A549 (cell line): Measurements from ENCODE around the gene NTN5. TPM values are rescaled to one million over a fixed set of nuclear protein-coding genes. Genes with fewer than 3 reads are reported as not detected.
"Not testable (repeated sequence)": the region's sequence is repeated elsewhere in the genome, so short reads cannot be mapped to it uniquely, and the experiment has no call there.

Source experiments
- ATAC-seq, 2 experiments: fragments of 200-7000 bp in 1 of 2; fragments of >200 bp in 1 of 2; cut with Nextera tagmentation in 1 of 2; cut with Tn5 transposase in 1 of 2; 3 replicates each; pipeline versions ENCODE4 v1.8.0 to v1.9.1; 2018 to 2020; ENCODE audit warnings: mild to moderate bottlenecking in 1 of 2, moderate library complexity in 1 of 2
- CTCF ChIA-PET: fragments of 300-600 bp; sonication (Branson Sonifier 250); formaldehyde crosslinking; extraction: SDS; loops from one replicate; lab custom pipeline; 2021; ENCODE audit warnings: antibody characterized with exemption, inconsistent platforms; lab: Yijun Ruan, JAX
- POLR2A ChIA-PET: fragments of 350-600 bp; formaldehyde crosslinking; extraction: SDS; loops from one replicate; lab custom pipeline; 2021; ENCODE audit warnings: antibody characterized with exemption, inconsistent platforms; lab: Yijun Ruan, JAX
- DNase-seq, 2 experiments: peaks; one replicate each; pipeline versions ENCODE4 v3.0.0 to v3.0.0-alpha.2; 2011 to 2016; ENCODE audit warnings: low read depth in 1 of 2, low spot score in 1 of 2
- FAIRE-seq: peaks from 2 replicates; lab custom pipeline; 2011; peaks lifted over from hg19 to GRCh38; lab: Jason Lieb, UNC
- H3K27ac ChIP-seq, 2 experiments: fragments of >200 bp; sonication (Bioruptor Twin); formaldehyde crosslinking; 3 replicates each; pipeline ENCODE4 v1.5.1; 2016 to 2017
- H3K4me1 ChIP-seq: fragments of >200 bp; sonication (Bioruptor Twin); formaldehyde crosslinking; 3 replicates; pipeline ENCODE4 v1.6.1; 2016
- H3K4me2 ChIP-seq: fragments of >200 bp; sonication (Bioruptor Twin); formaldehyde crosslinking; 3 replicates; pipeline ENCODE4 v1.6.1; 2016
- H3K4me3 ChIP-seq: fragments of >200 bp; sonication (Bioruptor Twin); formaldehyde crosslinking; 3 replicates; pipeline ENCODE4 v1.5.1; 2016
- H3K9me3 ChIP-seq: fragments of >200 bp; sonication (Bioruptor Twin); formaldehyde crosslinking; 3 replicates; pipeline ENCODE4 v1.6.1; 2016
- BCL3 ChIP-seq: fragments of >200 bp; sonication (Bioruptor Twin); formaldehyde crosslinking; IDR thresholded peaks from 3 replicates; pipeline ENCODE4 v1.6.1; 2016
- EHF ChIP-seq: fragments of 250-450 bp; sonication (Bioruptor Pico); IDR thresholded peaks from 2 replicates; pipeline ENCODE4 v1.5.0; 2020; ENCODE audit warnings: mild to moderate bottlenecking
- EHMT2 ChIP-seq: fragments of 200-600 bp; sonication (generic); IDR thresholded peaks from 2 replicates; pipeline ENCODE4 v1.6.1; 2016; ENCODE audit warnings: antibody characterized with exemption, low read depth, mild to moderate bottlenecking, moderate library complexity
- EP300 ChIP-seq, 2 experiments: fragments of >200 bp; sonication (Bioruptor Twin); formaldehyde crosslinking; IDR thresholded peaks; 2 replicates in 1 of 2; 3 replicates in 1 of 2; pipeline ENCODE4 v1.6.1; 2016 to 2017
- ESRRA ChIP-seq: fragments of 150-350 bp; IDR thresholded peaks from 2 replicates; pipeline ENCODE4 v1.6.1; 2014; ENCODE audit warnings: mild to moderate bottlenecking, low read length, borderline replicate concordance
- HMGXB4 ChIP-seq: fragments of 250-450 bp; sonication (Bioruptor Pico); IDR thresholded peaks from 2 replicates; pipeline ENCODE4 v1.5.0; 2021; ENCODE audit warnings: mild to moderate bottlenecking, moderate library complexity, borderline replicate concordance
- MAX ChIP-seq: IDR thresholded peaks from 2 replicates; pipeline ENCODE4 v1.6.1; 2012
- NR3C1 ChIP-seq: fragments of >200 bp; sonication (Bioruptor Twin); formaldehyde crosslinking; IDR thresholded peaks from 3 replicates; pipeline ENCODE4 v1.6.1; 2017
- POLR2AphosphoS2 ChIP-seq: conservative IDR thresholded peaks from 2 replicates; pipeline ENCODE4 v1.6.1; 2012; ENCODE audit warnings: low read length, improper control_type of control experiment, inconsistent platforms
- RARB ChIP-seq: fragments of 250-450 bp; sonication (Bioruptor Pico); IDR thresholded peaks from 2 replicates; pipeline ENCODE4 v1.8.0; 2021; ENCODE audit warnings: mild to moderate bottlenecking, moderate library complexity
- RFX5 ChIP-seq: fragments of 450-650 bp; IDR thresholded peaks from 2 replicates; pipeline ENCODE4 v1.7.1; 2014; ENCODE audit warnings: antibody characterized with exemption, mild to moderate bottlenecking, moderate library complexity
- TP53 ChIP-seq: fragments of 250-450 bp; sonication (Bioruptor Pico); IDR thresholded peaks from 2 replicates; pipeline ENCODE4 v1.5.0; 2021; ENCODE audit warnings: mild to moderate bottlenecking, moderate library complexity
- USF2 ChIP-seq: fragments of 450-650 bp; IDR thresholded peaks from 2 replicates; pipeline ENCODE4 v1.6.1; 2014; ENCODE audit warnings: antibody characterized with exemption
- ZC3H11A ChIP-seq: fragments of 450-650 bp; IDR thresholded peaks from 2 replicates; pipeline ENCODE4 v1.6.1; 2014; ENCODE audit warnings: antibody characterized with exemption, mild to moderate bottlenecking
- WGBS: methylation state at CpG from one replicate; pipeline ENCODE4 v1.1.6; 2017; ENCODE audit errors: missing lambda C conversion rate; 5-methylcytosine and 5-hydroxymethylcytosine counted together
- polyA plus RNA-seq, 4 experiments: library from polyadenylated mRNA; depleted of rRNA in 3 of 4; stranded (reverse); fragments of >200 nt; fragmentation: RNase III in 1 of 4; extraction: RNeasy Plus Mini Kit Qiagen cat#74134 plus additional on column Dnase treatment in 1 of 4; gene quantifications; 2 replicates in 3 of 4; 3 replicates in 1 of 4; pipeline ENCODE4 v1.2.3, GENCODE V29; 2011 to 2017

The NTN5 gene
- polyA plus RNA-seq, 2 of the 4 experiments (the other 2 are of a cell fraction) = 0.18 to 0.22 TPM

GRCh38 chr19:48659768-48660167 is 13.0 kb downstream of the NTN5 start:
- Histone ChIP-seq H3K4me3 (no peak overlapping the region), H3K27ac (no peak overlapping the region), H3K9me3 (no peaks in the 10 kb centered on the region), H3K4me1 (no peaks in the 10 kb centered on the region), H3K4me2 (no peak overlapping the region)
- WGBS = 76% methylated on average over 5 of the region's 5 CpGs
- ATAC-seq (no peak), FAIRE-seq (no peak), DNase-seq (peak in 1 of 2 experiments; percentile 61)
- ChIA-PET POLR2A (interaction anchor here (0.7 kb wide), 1 partner anchor 9 kb away, joined by 8 read pairs; no protein-coding TSS in a partner anchor), CTCF (interaction anchor here (0.7 to 5.7 kb wide), 7 partner anchors 14 to 182 kb away, joined by 3 to 29 read pairs (median 3); partner anchors contain the start of gene CA11)
- no peak for TF ChIP-seq ZC3H11A
- TF ChIP-seq NR3C1 = no peak
- TF ChIP-seq RFX5 = peak; percentile 97
- TF ChIP-seq EHF (CRISPR knock-in tag) = no peak

- POLR2A ChIA-PET = no interaction called here
- TF ChIP-seq BCL3 (no peak), HMGXB4 (CRISPR knock-in tag) (no peak), EHMT2 (no peak), USF2 (no peak), RARB (no peak), MAX (no peak), RFX5 (no peak), TP53 (CRISPR knock-in tag) (no peak), EP300 (IDR thresholded peaks at IDR 0.05) (no peak)
- no peaks in the 10 kb centered on the region for H3K4me1 ChIP-seq
- no peaks in the 10 kb centered on the region for H3K9me3 ChIP-seq
- CTCF ChIA-PET = interaction anchor here (0.7 to 5.7 kb wide), 7 partner anchors 10 to 179 kb away, joined by 3 to 29 read pairs (median 4); partner anchors contain the start of gene CA11
- H3K4me3 ChIP-seq = no peak overlapping the region
- no peak overlapping the region for H3K4me2 ChIP-seq
- no peak overlapping the region for H3K27ac ChIP-seq
- WGBS = 84% methylated on average over 6 of the region's 6 CpGs
- no peak for DNase-seq
- no peak for FAIRE-seq
- ATAC-seq = no peak
Observed at GRCh38 chr19:48658483-48658882, 14.3 kb downstream of the NTN5 start.

GRCh38 chr19:48657828-48658227 is 15.0 kb downstream of the NTN5 start:
- H3K9me3 ChIP-seq, FAIRE-seq, ATAC-seq, DNase-seq, H3K4me1 ChIP-seq, H3K4me3 ChIP-seq, H3K27ac ChIP-seq, H3K4me2 ChIP-seq, POLR2A ChIA-PET: not testable (repeated sequence)
- CTCF ChIA-PET = interaction anchor here (0.7 to 5.7 kb wide), 9 partner anchors 9 to 340 kb away, joined by 3 to 29 read pairs (median 4); partner anchors contain the start of gene CA11
- 89% methylated on average over 5 of the region's 5 CpGs for WGBS

- POLR2A ChIA-PET = no interaction called here
- TF ChIP-seq POLR2AphosphoS2 = no peak
- no peak for TF ChIP-seq ESRRA
- TF ChIP-seq RFX5 = peak; percentile 69
- TF ChIP-seq USF2 = peak; percentile 33; the same call in 1 of the 2 replicates
- CTCF ChIA-PET = interaction anchor here (0.6 to 5.7 kb wide), 13 partner anchors 9 to 341 kb away, joined by 3 to 29 read pairs (median 4); partner anchors contain the start of gene CA11
- no peaks in the 10 kb centered on the region for H3K4me1 ChIP-seq
- no peak overlapping the region for H3K4me2 ChIP-seq
- WGBS = 55% methylated on average over 16 of the region's 16 CpGs
- no peak overlapping the region for H3K4me3 ChIP-seq
- ATAC-seq (peak; percentile 35 to 42; a peak in 5 of 6 replicates), DNase-seq (peak in 1 of 2 experiments; percentile 65), FAIRE-seq (no peak)
- no peaks in the 10 kb centered on the region for H3K9me3 ChIP-seq
- H3K27ac ChIP-seq = no peak overlapping the region
Observed at GRCh38 chr19:48656840-48657474, 15.9 kb downstream of the NTN5 start.
